ENCODE measurements around the gene ST7. TPM values are rescaled to one million over a fixed set of nuclear protein-coding genes. Genes with fewer than 3 reads are reported as not detected.

Gene ST7
- total and polyA plus RNA-seq, 2 of the 8 experiments (the other 6 are each of a cell fraction or from before 2014, with no cell fraction given): 16.3 to 18.0 TPM

DNA sequence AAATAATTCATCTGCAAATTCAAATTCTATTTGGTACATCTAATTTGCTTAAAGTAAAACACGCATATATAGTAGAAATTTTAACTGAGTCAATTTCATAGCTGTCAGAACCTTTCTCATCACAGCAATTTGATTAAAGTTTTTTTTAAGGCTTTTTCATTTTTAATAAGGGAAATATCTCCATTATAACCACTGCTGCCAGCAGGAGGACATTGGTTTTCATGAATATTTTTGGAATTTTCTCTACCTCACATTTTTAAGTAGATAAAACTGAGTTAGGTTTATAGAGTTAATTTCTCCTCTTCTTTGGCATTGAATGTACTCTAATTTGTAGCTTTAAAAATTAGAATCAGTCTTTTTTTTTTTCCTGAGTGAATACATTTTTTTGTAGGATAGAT, 82.2 kb downstream of the ST7 start (continued):
- TF ChIP-seq, protein P1, sequence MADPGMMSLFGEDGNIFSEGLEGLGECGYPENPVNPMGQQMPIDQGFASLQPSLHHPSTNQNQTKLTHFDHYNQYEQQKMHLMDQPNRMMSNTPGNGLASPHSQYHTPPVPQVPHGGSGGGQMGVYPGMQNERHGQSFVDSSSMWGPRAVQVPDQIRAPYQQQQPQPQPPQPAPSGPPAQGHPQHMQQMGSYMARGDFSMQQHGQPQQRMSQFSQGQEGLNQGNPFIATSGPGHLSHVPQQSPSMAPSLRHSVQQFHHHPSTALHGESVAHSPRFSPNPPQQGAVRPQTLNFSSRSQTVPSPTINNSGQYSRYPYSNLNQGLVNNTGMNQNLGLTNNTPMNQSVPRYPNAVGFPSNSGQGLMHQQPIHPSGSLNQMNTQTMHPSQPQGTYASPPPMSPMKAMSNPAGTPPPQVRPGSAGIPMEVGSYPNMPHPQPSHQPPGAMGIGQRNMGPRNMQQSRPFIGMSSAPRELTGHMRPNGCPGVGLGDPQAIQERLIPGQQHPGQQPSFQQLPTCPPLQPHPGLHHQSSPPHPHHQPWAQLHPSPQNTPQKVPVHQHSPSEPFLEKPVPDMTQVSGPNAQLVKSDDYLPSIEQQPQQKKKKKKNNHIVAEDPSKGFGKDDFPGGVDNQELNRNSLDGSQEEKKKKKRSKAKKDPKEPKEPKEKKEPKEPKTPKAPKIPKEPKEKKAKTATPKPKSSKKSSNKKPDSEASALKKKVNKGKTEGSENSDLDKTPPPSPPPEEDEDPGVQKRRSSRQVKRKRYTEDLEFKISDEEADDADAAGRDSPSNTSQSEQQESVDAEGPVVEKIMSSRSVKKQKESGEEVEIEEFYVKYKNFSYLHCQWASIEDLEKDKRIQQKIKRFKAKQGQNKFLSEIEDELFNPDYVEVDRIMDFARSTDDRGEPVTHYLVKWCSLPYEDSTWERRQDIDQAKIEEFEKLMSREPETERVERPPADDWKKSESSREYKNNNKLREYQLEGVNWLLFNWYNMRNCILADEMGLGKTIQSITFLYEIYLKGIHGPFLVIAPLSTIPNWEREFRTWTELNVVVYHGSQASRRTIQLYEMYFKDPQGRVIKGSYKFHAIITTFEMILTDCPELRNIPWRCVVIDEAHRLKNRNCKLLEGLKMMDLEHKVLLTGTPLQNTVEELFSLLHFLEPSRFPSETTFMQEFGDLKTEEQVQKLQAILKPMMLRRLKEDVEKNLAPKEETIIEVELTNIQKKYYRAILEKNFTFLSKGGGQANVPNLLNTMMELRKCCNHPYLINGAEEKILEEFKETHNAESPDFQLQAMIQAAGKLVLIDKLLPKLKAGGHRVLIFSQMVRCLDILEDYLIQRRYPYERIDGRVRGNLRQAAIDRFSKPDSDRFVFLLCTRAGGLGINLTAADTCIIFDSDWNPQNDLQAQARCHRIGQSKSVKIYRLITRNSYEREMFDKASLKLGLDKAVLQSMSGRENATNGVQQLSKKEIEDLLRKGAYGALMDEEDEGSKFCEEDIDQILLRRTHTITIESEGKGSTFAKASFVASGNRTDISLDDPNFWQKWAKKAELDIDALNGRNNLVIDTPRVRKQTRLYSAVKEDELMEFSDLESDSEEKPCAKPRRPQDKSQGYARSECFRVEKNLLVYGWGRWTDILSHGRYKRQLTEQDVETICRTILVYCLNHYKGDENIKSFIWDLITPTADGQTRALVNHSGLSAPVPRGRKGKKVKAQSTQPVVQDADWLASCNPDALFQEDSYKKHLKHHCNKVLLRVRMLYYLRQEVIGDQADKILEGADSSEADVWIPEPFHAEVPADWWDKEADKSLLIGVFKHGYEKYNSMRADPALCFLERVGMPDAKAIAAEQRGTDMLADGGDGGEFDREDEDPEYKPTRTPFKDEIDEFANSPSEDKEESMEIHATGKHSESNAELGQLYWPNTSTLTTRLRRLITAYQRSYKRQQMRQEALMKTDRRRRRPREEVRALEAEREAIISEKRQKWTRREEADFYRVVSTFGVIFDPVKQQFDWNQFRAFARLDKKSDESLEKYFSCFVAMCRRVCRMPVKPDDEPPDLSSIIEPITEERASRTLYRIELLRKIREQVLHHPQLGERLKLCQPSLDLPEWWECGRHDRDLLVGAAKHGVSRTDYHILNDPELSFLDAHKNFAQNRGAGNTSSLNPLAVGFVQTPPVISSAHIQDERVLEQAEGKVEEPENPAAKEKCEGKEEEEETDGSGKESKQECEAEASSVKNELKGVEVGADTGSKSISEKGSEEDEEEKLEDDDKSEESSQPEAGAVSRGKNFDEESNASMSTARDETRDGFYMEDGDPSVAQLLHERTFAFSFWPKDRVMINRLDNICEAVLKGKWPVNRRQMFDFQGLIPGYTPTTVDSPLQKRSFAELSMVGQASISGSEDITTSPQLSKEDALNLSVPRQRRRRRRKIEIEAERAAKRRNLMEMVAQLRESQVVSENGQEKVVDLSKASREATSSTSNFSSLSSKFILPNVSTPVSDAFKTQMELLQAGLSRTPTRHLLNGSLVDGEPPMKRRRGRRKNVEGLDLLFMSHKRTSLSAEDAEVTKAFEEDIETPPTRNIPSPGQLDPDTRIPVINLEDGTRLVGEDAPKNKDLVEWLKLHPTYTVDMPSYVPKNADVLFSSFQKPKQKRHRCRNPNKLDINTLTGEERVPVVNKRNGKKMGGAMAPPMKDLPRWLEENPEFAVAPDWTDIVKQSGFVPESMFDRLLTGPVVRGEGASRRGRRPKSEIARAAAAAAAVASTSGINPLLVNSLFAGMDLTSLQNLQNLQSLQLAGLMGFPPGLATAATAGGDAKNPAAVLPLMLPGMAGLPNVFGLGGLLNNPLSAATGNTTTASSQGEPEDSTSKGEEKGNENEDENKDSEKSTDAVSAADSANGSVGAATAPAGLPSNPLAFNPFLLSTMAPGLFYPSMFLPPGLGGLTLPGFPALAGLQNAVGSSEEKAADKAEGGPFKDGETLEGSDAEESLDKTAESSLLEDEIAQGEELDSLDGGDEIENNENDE (IDR thresholded peaks at IDR 0.05; ENCODE audit: insufficient replicate concordance, low read length): no peak
- TF ChIP-seq TCF12 (IDR thresholded peaks at IDR 0.05; ENCODE audit: low read depth, low read length) (no peak), CEBPB (IDR thresholded peaks at IDR 0.05; ENCODE audit: low read depth, low read length) (no peak), SP1 (IDR thresholded peaks at IDR 0.05; ENCODE audit: low read depth, low read length) (no peak), POLR2AphosphoS5 (IDR thresholded peaks at IDR 0.05; ENCODE audit: low read depth, low read length) (no peak), POU5F1 (IDR thresholded peaks at IDR 0.05; ENCODE audit: low read depth, low read length) (no peak), RFX5 (IDR thresholded peaks at IDR 0.05; ENCODE audit: borderline replicate concordance, low read depth, low read length) (no peak), PHF8 (conservative IDR thresholded peaks at IDR 0.05; ENCODE audit: low read depth, low read length) (no peak), RNF2 (IDR thresholded peaks at IDR 0.05; ENCODE audit: borderline replicate concordance, low read depth, low read length, missing control alignments, poor library complexity, severe bottlenecking) (no peak), TAF7 (optimal IDR thresholded peaks at IDR 0.05; ENCODE audit: borderline replicate concordance, low read depth, low read length) (no peak)
- TF ChIP-seq, protein P2, sequence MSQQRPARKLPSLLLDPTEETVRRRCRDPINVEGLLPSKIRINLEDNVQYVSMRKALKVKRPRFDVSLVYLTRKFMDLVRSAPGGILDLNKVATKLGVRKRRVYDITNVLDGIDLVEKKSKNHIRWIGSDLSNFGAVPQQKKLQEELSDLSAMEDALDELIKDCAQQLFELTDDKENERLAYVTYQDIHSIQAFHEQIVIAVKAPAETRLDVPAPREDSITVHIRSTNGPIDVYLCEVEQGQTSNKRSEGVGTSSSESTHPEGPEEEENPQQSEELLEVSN (IDR thresholded peaks at IDR 0.05): no peak

All from H1 (cell line).